GM21360 (cell line): ENCODE measurements around the gene MAMLD1.

Experiments
- ATAC-seq: cut with Tn5 transposase; IDR thresholded peaks from one replicate; pipeline ENCODE4 v1.9.1; 2021; ENCODE audit warnings: mild to moderate bottlenecking, moderate library complexity; ENCODE audit not compliant: unreplicated experiment

The MAMLD1 gene

GRCh38 chrX:150456466-150456865, 93.3 kb downstream of the MAMLD1 start:
- no peak for ATAC-seq

- ATAC-seq: no peak
These were observed 93.8 kb downstream of the MAMLD1 start for GRCh38 chrX:150456941-150457340.

GRCh38 chrX:150459196-150459595, 96.1 kb downstream of the MAMLD1 start:
- no peak for ATAC-seq

GRCh38 chrX:150460063-150460462, 96.9 kb downstream of the MAMLD1 start:
- no peak for ATAC-seq

GRCh38 chrX:150460781-150461180, 97.7 kb downstream of the MAMLD1 start:
- no peak for ATAC-seq

GRCh38 chrX:150463566-150463965, 100.4 kb downstream of the MAMLD1 start:
- ATAC-seq: no peak

GRCh38 chrX:150464001-150464400, 100.9 kb downstream of the MAMLD1 start:
- no peak for ATAC-seq

- no peak for ATAC-seq
These were observed 102.2 kb downstream of the MAMLD1 start for GRCh38 chrX:150465326-150465725.

- ATAC-seq: no peak
These were observed 103.0 kb downstream of the MAMLD1 start for GRCh38 chrX:150465881-150466775.

- ATAC-seq: no peak
These were observed 109.2 kb downstream of the MAMLD1 start for GRCh38 chrX:150472306-150472705.

GRCh38 chrX:150473371-150473770, 110.3 kb downstream of the MAMLD1 start:
- no peak for ATAC-seq

- ATAC-seq: no peak
These were observed 112.3 kb downstream of the MAMLD1 start for GRCh38 chrX:150475461-150475860.

GRCh38 chrX:150476164-150476699, 113.1 kb downstream of the MAMLD1 start:
- ATAC-seq: no peak

- ATAC-seq: no peak
These were observed 114.3 kb downstream of the MAMLD1 start for GRCh38 chrX:150477371-150477770.

- ATAC-seq: peak; percentile 45
These were observed 115.7 kb downstream of the MAMLD1 start for GRCh38 chrX:150478496-150479492.

- peak; percentile 65 for ATAC-seq
These were observed 119.6 kb downstream of the MAMLD1 start for GRCh38 chrX:150482537-150483206.

GRCh38 chrX:150483356-150483985, 120.4 kb downstream of the MAMLD1 start:
- ATAC-seq: no peak

GRCh38 chrX:150486011-150486410, 122.9 kb downstream of the MAMLD1 start:
- no peak for ATAC-seq

GRCh38 chrX:150487369-150488094, 124.4 kb downstream of the MAMLD1 start:
- no peak for ATAC-seq
